A549 treated with DMSO at 1 μM for 4 hours (cell line): ENCODE measurements around the gene MTA3. TPM values are rescaled to one million over a fixed set of nuclear protein-coding genes. Genes with fewer than 3 reads are reported as not detected.

ENCODE experiments used
- total RNA-seq: library from RNA; stranded (reverse); fragments of 200-300 nt; extraction: Qiagen RNA extraction; gene quantifications from 5 replicates; pipeline ENCODE4 v1.2.3, GENCODE V29; 2022; ENCODE audit warnings: low read depth

The MTA3 gene
- 25.8 to 34.5 TPM (median 32.2 TPM) in 5 replicates for total RNA-seq

DNA sequence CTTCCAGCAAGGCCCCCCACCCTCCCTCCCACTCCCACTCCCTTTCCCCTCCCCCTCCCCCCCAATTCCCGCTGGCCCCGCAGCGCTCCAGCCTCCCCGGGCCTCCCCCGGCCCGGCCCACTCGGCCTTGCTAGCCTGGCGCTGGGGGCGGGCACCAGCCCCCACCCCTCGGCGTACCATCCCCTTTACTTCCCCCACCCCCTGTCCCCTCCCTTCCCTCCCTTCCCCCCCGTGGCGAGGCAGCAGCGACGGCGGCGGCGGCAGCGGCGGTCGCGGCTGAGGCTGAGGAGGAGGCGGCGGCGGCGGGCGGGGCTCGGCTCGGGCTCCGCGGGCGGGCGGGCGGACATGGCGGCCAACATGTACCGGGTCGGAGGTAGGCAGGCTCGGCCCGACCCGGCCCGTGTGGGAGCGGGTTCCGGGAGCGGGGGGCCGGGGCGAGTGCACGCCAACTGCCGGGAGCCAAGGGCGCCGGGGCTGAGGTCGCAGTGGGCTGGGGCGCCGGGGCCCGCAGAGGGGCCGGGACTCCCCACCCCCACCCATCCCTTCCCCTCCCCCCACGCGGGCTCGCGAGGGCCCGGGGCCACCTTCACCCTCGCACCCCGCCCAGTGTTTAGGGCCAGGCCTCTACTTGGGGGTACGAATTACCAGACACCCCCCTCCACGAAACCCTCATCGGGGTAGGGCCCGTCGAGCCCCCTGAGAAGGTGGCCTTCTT is at the start of gene MTA3:
Gene MTA3 (plus strand): TSS at position 232 of the 715 bp plus-strand sequence. CDS start 114 bp downstream, at position 346.

DNA sequence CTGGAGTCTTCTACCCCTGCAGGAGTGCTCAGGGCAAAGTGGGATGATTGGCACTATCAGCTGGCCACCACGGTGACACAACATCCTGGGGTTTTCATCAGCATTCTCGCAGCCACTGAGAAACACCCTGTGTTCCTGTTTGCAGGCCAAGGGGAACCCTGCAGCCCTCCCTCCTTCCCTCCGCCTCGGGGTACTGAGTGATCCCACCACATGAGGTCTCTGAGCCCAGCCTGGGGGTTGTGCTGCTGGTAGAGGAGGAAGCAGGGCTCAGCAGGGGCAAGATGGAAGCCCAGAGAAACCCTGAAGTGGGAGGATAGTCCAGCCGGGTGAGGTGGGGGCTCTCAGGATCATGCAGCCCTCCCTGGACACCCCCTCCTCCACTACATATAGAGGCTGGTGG is 195.7 kb downstream of the MTA3 start, which contains the start of gene OXER1:
Gene OXER1 (minus strand): TSS at position 40 of the 400 bp plus-strand sequence. CDS start 73 bp downstream, outside the sequence.

DNA sequence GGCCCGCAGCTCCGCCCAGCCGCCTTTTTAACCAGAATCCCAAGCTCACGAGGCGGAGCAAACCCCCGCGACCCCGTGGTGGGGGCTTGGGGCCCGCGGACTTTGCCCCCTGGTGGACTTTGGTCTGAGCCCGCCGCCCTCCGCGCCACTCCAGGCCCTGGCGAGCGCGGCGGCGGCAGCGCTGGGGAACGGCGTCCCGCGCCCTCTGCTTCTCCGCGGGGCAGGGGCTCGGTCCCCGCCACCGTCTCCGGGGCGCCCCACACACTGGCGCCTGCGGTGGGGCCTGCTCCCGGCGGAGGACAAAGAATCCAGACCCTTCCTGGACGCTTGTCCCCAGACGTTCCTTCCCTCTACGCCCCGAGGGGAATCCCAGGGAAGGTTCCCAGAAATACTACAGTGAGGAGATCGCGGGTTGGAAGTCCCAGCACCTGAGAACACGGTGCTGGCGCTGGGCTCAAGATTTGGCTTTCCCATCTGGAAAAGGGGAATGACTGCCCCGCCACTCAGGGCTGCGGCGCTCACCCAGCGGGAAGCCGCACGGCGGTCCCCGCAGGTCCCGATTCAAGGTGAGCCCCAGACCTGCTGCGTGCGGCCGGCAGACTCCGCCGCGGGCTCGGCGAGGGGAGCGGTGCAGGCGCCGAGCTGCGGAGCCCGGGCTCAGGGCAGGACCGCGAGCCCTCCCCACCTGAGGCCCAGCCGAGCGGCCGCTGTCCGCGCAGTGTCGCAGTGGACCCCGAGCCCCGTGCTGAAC is 224.3 kb downstream of the MTA3 start, which contains the start of gene HAAO:
Gene HAAO (minus strand): TSS at position 1 of the 751 bp plus-strand sequence. CDS start 47 bp downstream, outside the sequence.

Other genes starting within 250 kb of the MTA3 start
- gene COX7A2L, start 207.4 kb upstream of the MTA3 start, total RNA-seq = 157 to 198 TPM (median 162 TPM) in 5 replicates
- 0.74 to 1.3 TPM (median 0.89 TPM) in 5 replicates for gene KCNG3, start 74.7 kb upstream of the MTA3 start, total RNA-seq
- not detected in 5 replicates for gene OXER1, start 195.5 kb downstream of the MTA3 start, total RNA-seq
- 0.07 to 0.18 TPM in 2 of 5 replicates, not detected in the others for gene HAAO, start 224.0 kb downstream of the MTA3 start, total RNA-seq